ENCODE results near the gene SETD4. TPM values are rescaled to one million over a fixed set of nuclear protein-coding genes. Genes with fewer than 3 reads are reported as not detected.

The SETD4 gene
- total and polyA plus RNA-seq, 2 of the 4 experiments (the other 2 are of a cell fraction) = 9.5 to 11.4 TPM

- Histone ChIP-seq H3K9ac (ENCODE audit: low read depth, low read length) (no peak overlapping the region), H3K4me2 (ENCODE audit: low read depth, low read length) (no peak overlapping the region), H3K4ac (ENCODE audit: low read depth, low read length) (no peak overlapping the region), H3K18ac (ENCODE audit: low read depth, low read length) (no peak overlapping the region), H3K79me1 (ENCODE audit: low read depth in 1 of 2, low read length in 2 of 2) (peaks cover 15 to 25% of the 10 kb centered on the region in 2 experiments; a peak in 3 of 4 replicates), H2BK5ac (ENCODE audit: low read depth, low read length, poor library complexity, severe bottlenecking) (no peak overlapping the region), H4K5ac (ENCODE audit: low read depth, low read length) (no peak overlapping the region), H2AFZ (replicated peaks; ENCODE audit: low read length, poor library complexity) (no peak overlapping the region), H3K36me3 (ENCODE audit: control insufficient read depth, insufficient read depth, low read length) (peaks cover 17% of the 10 kb centered on the region), H3K4me1 (ENCODE audit: control insufficient read depth, insufficient read depth, low read length) (peaks cover 9% of the 10 kb centered on the region), H2AK5ac (ENCODE audit: low read depth, low read length) (no peak overlapping the region), H3K9me1 (ENCODE audit: insufficient read depth, low read length) (peaks cover 11% of the 10 kb centered on the region), H2BK120ac (ENCODE audit: low read depth, low read length) (no peak overlapping the region), H3K9me3 (ENCODE audit: control insufficient read depth, insufficient read depth, low read length) (0 out of 2 replicates have a peak, but pooled peaks cover 1% of the 10 kb centered on the region), H2AK9ac (replicated peaks; ENCODE audit: low read depth, low read length, poor library complexity) (no peak overlapping the region), H3K27ac (ENCODE audit: insufficient read depth, low read length) (no peak overlapping the region), H4K91ac (ENCODE audit: insufficient read depth, low read depth, low read length) (no peak overlapping the region), H2BK20ac (ENCODE audit: low read depth, low read length) (no peak overlapping the region), H4K20me1 (ENCODE audit: insufficient read depth, low read length) (peaks cover 8% of the 10 kb centered on the region; the same call in 1 of the 2 replicates), H3K27me3 (ENCODE audit: control insufficient read depth, insufficient read depth, low read length) (peaks cover 2% of the 10 kb centered on the region; the same call in 1 of the 2 replicates), H3K4me3 (ENCODE audit: insufficient read depth, low read depth, low read length) (no peak overlapping the region), H4K8ac (ENCODE audit: low read depth in 2 of 2, low read length in 2 of 2) (no peak overlapping the region), H3K14ac (replicated peaks; ENCODE audit: low read depth, low read length) (no peak overlapping the region), H3K23ac (ENCODE audit: low read depth, low read length) (no peak overlapping the region), H2BK15ac (ENCODE audit: low read depth, low read length) (no peak overlapping the region), H3K56ac (ENCODE audit: extremely low read depth, insufficient read depth, low read length) (no peak overlapping the region)
- intact Hi-C loops (cut with micrococcal nuclease) (no loop called here), in situ Hi-C loops (cut with MboI; ENCODE audit: low sequenced_read_pairs) (no loop called here), dilution Hi-C loops (cut with HindIII; ENCODE audit: low sequenced_read_pairs, unreplicated experiment) (no loop called here)
- ChIA-PET POLR2A (ENCODE audit: unreplicated experiment) (interaction anchor here (0.6 kb wide), 1 partner anchor 46 kb away, joined by 9 read pairs; no protein-coding TSS in a partner anchor), CTCF (interaction anchor here (0.6 to 0.7 kb wide), 2 partner anchors 38 to 697 kb away, joined by 5 read pairs; no protein-coding TSS in a partner anchor)
- no TSS peak for BruUV-seq (replicated peaks)
- no peak for ATAC-seq (ENCODE audit: low read depth)
- WGBS, 2 experiments (ENCODE audit: extremely low coverage in 2 of 2, insufficient read length in 1 of 2) = no CpG with 5 or more reads among the region's 5 CpGs
- TF ChIP-seq BHLHE40 (IDR thresholded peaks at IDR 0.05; ENCODE audit: low read depth, low read length) (no peak), MAZ (IDR thresholded peaks at IDR 0.05; ENCODE audit: borderline replicate concordance, low read depth, low read length) (no peak), NFE2L2 (IDR thresholded peaks at IDR 0.05; ENCODE audit: low read depth, low read length) (no peak), RCOR1 (IDR thresholded peaks at IDR 0.05; ENCODE audit: insufficient replicate concordance, low read length) (no peak), MXI1 (IDR thresholded peaks at IDR 0.05; ENCODE audit: borderline replicate concordance, low read depth, low read length) (no peak), RFX5 (IDR thresholded peaks at IDR 0.05; ENCODE audit: low read depth, low read length) (no peak), MAFK (IDR thresholded peaks at IDR 0.05; ENCODE audit: low read depth, low read length) (no peak), CTCF (conservative IDR thresholded peaks at IDR 0.05; ENCODE audit: low read depth, low read length) (no peak), SMC3 (IDR thresholded peaks at IDR 0.05; ENCODE audit: low read depth, low read length) (no peak), USF2 (IDR thresholded peaks at IDR 0.05; ENCODE audit: low read depth, low read length) (no peak), CEBPB (IDR thresholded peaks at IDR 0.05; ENCODE audit: low read depth, low read length) (no peak), ELK1 (IDR thresholded peaks at IDR 0.05; ENCODE audit: borderline replicate concordance, low read depth, low read length) (no peak), FOS (IDR thresholded peaks at IDR 0.05; ENCODE audit: low read depth, low read length) (no peak)
- DNase-seq = no peak
These were observed 15.6 kb upstream of the SETD4 start for GRCh38 chr21:36075953-36076352.

All from IMR-90 (cell line).